ENCODE measurements around the gene NSG1. TPM values are rescaled to one million over a fixed set of nuclear protein-coding genes. Genes with fewer than 3 reads are reported as not detected.
"Not testable (repeated sequence)": the region's sequence is repeated elsewhere in the genome, so short reads cannot be mapped to it uniquely, and the experiment has no call there.

NSG1 gene
- 10 to 100 TPM; 39.7 to 46.8 TPM for total RNA-seq

GRCh38 chr4:4386736-4387392 is at the start of gene NSG1:
Gene NSG1 (plus strand): TSS chr4:4387102. CDS start chr4:4387630, 528 bp downstream.
- H3K27ac Mint-ChIP-seq, result peak within 1 kb of the TSS; percentile 34
- H3K27me3 Mint-ChIP-seq, result peaks cover 28% of the 10 kb centered on the region
- DNase-seq (peak; percentile 74), ATAC-seq (ENCODE audit: low read depth) (peak; percentile 66)
- peaks cover 5% of the 10 kb centered on the region for H3K4me1 Mint-ChIP-seq
- POLR2A ChIA-PET, result no interaction called here
- peak within 1 kb of the TSS; percentile 86 for H3K4me3 Mint-ChIP-seq
- no peaks in the 10 kb centered on the region for H3K9me3 Mint-ChIP-seq
- H3K36me3 Mint-ChIP-seq, result no peaks in the 10 kb centered on the region

GRCh38 chr4:4338210-4339001 is 48.5 kb upstream of the NSG1 start:
- ATAC-seq (ENCODE audit: low read depth), result no peak
- no peak for DNase-seq
- Mint-ChIP-seq H3K4me1 (peaks cover 9% of the 10 kb centered on the region), H3K27ac (no peak overlapping the region), H3K9me3 (no peaks in the 10 kb centered on the region), H3K4me3 (no peak overlapping the region), H3K36me3 (no peaks in the 10 kb centered on the region), H3K27me3 (no peaks in the 10 kb centered on the region)
- POLR2A ChIA-PET, result interaction anchor here (1.5 kb wide), 1 partner anchor 90 kb away, joined by 5 read pairs; the partner anchor contains the start of gene TMEM128

GRCh38 chr4:4339504-4340085 is 47.3 kb upstream of the NSG1 start:
- Mint-ChIP-seq H3K27ac (no peak overlapping the region), H3K4me1 (peaks cover 9% of the 10 kb centered on the region), H3K36me3 (no peaks in the 10 kb centered on the region), H3K4me3 (no peak overlapping the region), H3K27me3 (no peaks in the 10 kb centered on the region), H3K9me3 (no peaks in the 10 kb centered on the region)
- ATAC-seq (ENCODE audit: low read depth) (no peak), DNase-seq (no peak)
- POLR2A ChIA-PET, result interaction anchor here (1.5 kb wide), 1 partner anchor 91 kb away, joined by 5 read pairs; the partner anchor contains the start of gene TMEM128

GRCh38 chr4:4341861-4342650 is 44.8 kb upstream of the NSG1 start:
- Mint-ChIP-seq H3K36me3 (peaks cover under 1% of the 10 kb centered on the region), H3K9me3 (peaks cover 2% of the 10 kb centered on the region), H3K27ac (no peak overlapping the region), H3K4me3 (no peak overlapping the region), H3K4me1 (peaks cover 2% of the 10 kb centered on the region), H3K27me3 (no peaks in the 10 kb centered on the region)
- no peak for DNase-seq
- POLR2A ChIA-PET, result interaction anchor here (0.5 to 0.9 kb wide), 2 partner anchors 12 to 82 kb away, joined by 3 to 5 read pairs; no protein-coding TSS in a partner anchor
- ATAC-seq (ENCODE audit: low read depth), result no peak

GRCh38 chr4:4343038-4343437 is 43.9 kb upstream of the NSG1 start:
- no peak for ATAC-seq (ENCODE audit: low read depth)
- Mint-ChIP-seq H3K4me3 (no peak overlapping the region), H3K36me3 (peaks cover 4% of the 10 kb centered on the region), H3K27me3 (no peaks in the 10 kb centered on the region), H3K4me1 (peaks cover 9% of the 10 kb centered on the region), H3K27ac (no peak overlapping the region), H3K9me3 (peaks cover 3% of the 10 kb centered on the region)
- POLR2A ChIA-PET, result interaction anchor here (0.9 kb wide), 1 partner anchor 83 kb away, joined by 3 read pairs; no protein-coding TSS in a partner anchor
- DNase-seq, result no peak

GRCh38 chr4:4344915-4345527 is 41.9 kb upstream of the NSG1 start:
- peaks cover 12% of the 10 kb centered on the region for H3K36me3 Mint-ChIP-seq
- H3K27me3 Mint-ChIP-seq, result no peaks in the 10 kb centered on the region
- H3K4me1 Mint-ChIP-seq, result peaks cover 21% of the 10 kb centered on the region

GRCh38 chr4:4347585-4347984 is 39.3 kb upstream of the NSG1 start:
- peak overlapping the region; percentile 91 for H3K27ac Mint-ChIP-seq
- DNase-seq (no peak), ATAC-seq (ENCODE audit: low read depth) (no peak)
- H3K4me3 Mint-ChIP-seq, result no peak overlapping the region
- peaks cover 14% of the 10 kb centered on the region for H3K36me3 Mint-ChIP-seq
- POLR2A ChIA-PET, result no interaction called here
- H3K9me3 Mint-ChIP-seq, result peaks cover 8% of the 10 kb centered on the region
- peaks cover 21% of the 10 kb centered on the region for H3K4me1 Mint-ChIP-seq
- no peaks in the 10 kb centered on the region for H3K27me3 Mint-ChIP-seq

More at GRCh38 chr4:4344915-4345527, 41.9 kb upstream of the NSG1 start:
- no peak for ATAC-seq (ENCODE audit: low read depth)
- DNase-seq, result no peak
- H3K9me3 Mint-ChIP-seq, result peaks cover 6% of the 10 kb centered on the region
- POLR2A ChIA-PET, result no interaction called here
- no peak overlapping the region for H3K4me3 Mint-ChIP-seq
- no peak overlapping the region for H3K27ac Mint-ChIP-seq

GRCh38 chr4:4348585-4348984 is 38.3 kb upstream of the NSG1 start:
- Mint-ChIP-seq H3K27ac (peak overlapping the region; percentile 91), H3K9me3 (peaks cover 13% of the 10 kb centered on the region), H3K4me1 (peaks cover 19% of the 10 kb centered on the region), H3K36me3 (peaks cover 14% of the 10 kb centered on the region), H3K4me3 (peak overlapping the region; percentile 76)
- POLR2A ChIA-PET, result interaction anchor here (0.7 to 0.8 kb wide), 2 partner anchors 11 to 101 kb away, joined by 3 to 6 read pairs; partner anchors contain the start of gene TMEM128
- H3K27me3 Mint-ChIP-seq, result not testable (repeated sequence)
- peak; percentile 97 for ATAC-seq (ENCODE audit: low read depth)
- DNase-seq, result peak; percentile 63

- POLR2A ChIA-PET, result no interaction called here
- DNase-seq (no peak), ATAC-seq (ENCODE audit: low read depth) (no peak)
- peaks cover 15% of the 10 kb centered on the region for H3K9me3 Mint-ChIP-seq
- no peak overlapping the region for H3K4me3 Mint-ChIP-seq
- peaks cover 14% of the 10 kb centered on the region for H3K36me3 Mint-ChIP-seq
- peaks cover 19% of the 10 kb centered on the region for H3K4me1 Mint-ChIP-seq
- no peak overlapping the region for H3K27ac Mint-ChIP-seq
- no peaks in the 10 kb centered on the region for H3K27me3 Mint-ChIP-seq
Measured at GRCh38 chr4:4349867-4350266, 37.0 kb upstream of the NSG1 start.

- DNase-seq (no peak), ATAC-seq (ENCODE audit: low read depth) (no peak)
- H3K36me3 Mint-ChIP-seq, result peaks cover 14% of the 10 kb centered on the region
- POLR2A ChIA-PET, result no interaction called here
- H3K27me3 Mint-ChIP-seq, result no peaks in the 10 kb centered on the region
- no peak overlapping the region for H3K27ac Mint-ChIP-seq
- H3K9me3 Mint-ChIP-seq, result peaks cover 15% of the 10 kb centered on the region
- H3K4me1 Mint-ChIP-seq, result peaks cover 19% of the 10 kb centered on the region
- H3K4me3 Mint-ChIP-seq, result no peak overlapping the region
Measured at GRCh38 chr4:4350909-4351308, 36.0 kb upstream of the NSG1 start.

- H3K27ac Mint-ChIP-seq, result no peak overlapping the region
- H3K4me1 Mint-ChIP-seq, result no peaks in the 10 kb centered on the region
- no peaks in the 10 kb centered on the region for H3K27me3 Mint-ChIP-seq
- POLR2A ChIA-PET, result no interaction called here
- H3K4me3 Mint-ChIP-seq, result no peak overlapping the region
- H3K36me3 Mint-ChIP-seq, result peaks cover 2% of the 10 kb centered on the region
- DNase-seq (no peak), ATAC-seq (ENCODE audit: low read depth) (no peak)
- H3K9me3 Mint-ChIP-seq, result peaks cover 9% of the 10 kb centered on the region
Measured at GRCh38 chr4:4355302-4355701, 31.6 kb upstream of the NSG1 start.

- DNase-seq (no peak), ATAC-seq (ENCODE audit: low read depth) (no peak)
- Mint-ChIP-seq H3K27ac (no peak overlapping the region), H3K9me3 (peaks cover 9% of the 10 kb centered on the region), H3K4me3 (no peak overlapping the region), H3K27me3 (no peaks in the 10 kb centered on the region), H3K4me1 (no peaks in the 10 kb centered on the region), H3K36me3 (no peaks in the 10 kb centered on the region)
- POLR2A ChIA-PET, result no interaction called here
Measured at GRCh38 chr4:4356106-4357041, 30.5 kb upstream of the NSG1 start.

Data from activated naive CD8-positive, alpha-beta T cell treated with anti-CD3 and anti-CD28 coated beads, Interleukin-2, amount 10 ng/mL, durations not matched to agents 7 days and 5 days (primary cell).